H1 (cell line): ENCODE results near the gene SEMA3F. TPM values are rescaled to one million over a fixed set of nuclear protein-coding genes. Genes with fewer than 3 reads are reported as not detected.

ENCODE experiments used
- CBX8 ChIP-seq: fragments of 300-800, 300-1000 bp; sonication (generic); IDR thresholded peaks from 2 replicates; pipeline ENCODE4 v1.7.1; 2016; ENCODE audit warnings: low read depth, low read length, borderline replicate concordance
- CEBPB ChIP-seq: IDR thresholded peaks from 2 replicates; pipeline ENCODE4 v1.6.1; 2012; ENCODE audit warnings: low read depth, low read length
- E2F6 ChIP-seq: IDR thresholded peaks from 2 replicates; pipeline ENCODE4 v1.6.1; 2012; ENCODE audit warnings: inconsistent platforms
- JUND ChIP-seq: IDR thresholded peaks from 2 replicates; pipeline ENCODE4 v1.6.1; 2011; ENCODE audit warnings: mild to moderate bottlenecking, improper control_type of control experiment, low read length
- POLR2A ChIP-seq, 2 experiments: IDR thresholded peaks; 1 replicate in 1 of 2; 2 replicates in 1 of 2; pipeline ENCODE4 v1.6.1; 2011; ENCODE audit warnings: low read depth in 2 of 2, low read length in 2 of 2, mild to moderate bottlenecking in 2 of 2; ENCODE audit errors: control extremely low read depth in 1 of 2
- SIRT6 ChIP-seq: IDR thresholded peaks from one replicate; pipeline ENCODE4 v1.7.1; 2012; ENCODE audit warnings: low read length, inconsistent platforms
- SP2 ChIP-seq: IDR thresholded peaks from 2 replicates; pipeline ENCODE4 v1.6.1; 2012; ENCODE audit warnings: mild to moderate bottlenecking, low read length, inconsistent platforms
- TAF1 ChIP-seq: IDR thresholded peaks from 2 replicates; pipeline ENCODE4 v1.6.1; 2011; ENCODE audit warnings: mild to moderate bottlenecking, low read depth, low read length
- TEAD4 ChIP-seq: IDR thresholded peaks from 2 replicates; pipeline ENCODE4 v1.6.1; 2012; ENCODE audit warnings: low read depth, low read length, inconsistent platforms, mixed read lengths
- YY1 ChIP-seq: IDR thresholded peaks from 2 replicates; pipeline ENCODE4 v1.6.1; 2011; ENCODE audit warnings: low read depth, mild to moderate bottlenecking, low read length
- polyA plus RNA-seq, 7 experiments: library from polyadenylated mRNA; depleted of rRNA in 3 of 7; stranded (reverse) in 5 of 7; unstranded in 2 of 7; fragments of >200 nt in 5 of 7; fragments of 200-250 nt in 2 of 7; gene quantifications; 1 replicate in 5 of 7; 2 replicates in 1 of 7; 4 replicates in 1 of 7; pipeline versions ENCODE4 v1.2.1 to v1.2.3, GENCODE V29; 2011 to 2013; ENCODE audit warnings: missing spikeins in 2 of 7, mixed read lengths in 2 of 7
- total RNA-seq: library from RNA; stranded (reverse); fragmentation: NEBNext Ultra II Directional; extraction: Animal tissue kit (Norgen Biotek cat#: 25700); gene quantifications from 2 replicates; pipeline ENCODE4 v1.2.1, GENCODE V29; 2021
- TF ChIP-seq, protein P1 (sequence below): IDR thresholded peaks from 2 replicates; pipeline ENCODE4 v1.6.1; 2012; ENCODE audit warnings: inconsistent platforms

SEMA3F gene
- total and polyA plus RNA-seq, 2 of the 8 experiments (the other 6 are each of a cell fraction or from before 2014, with no cell fraction given) = 20.3 to 37.0 TPM

GRCh38 chr3:50195501-50196252 lies 40.6 kb downstream of the SEMA3F start (continued):
- TF ChIP-seq SP2 (no peak), YY1 (no peak), TEAD4 (no peak), TAF1 (no peak), SIRT6 (no peak), CBX8 (no peak), JUND (no peak), POLR2A (IDR thresholded peaks at IDR 0.05; ENCODE audit: control extremely low read depth in 1 of 2, low read depth in 2 of 2, low read length in 2 of 2) (no peak), E2F6 (peak; percentile 47; the same call in 1 of the 2 replicates), CEBPB (no peak)
- TF ChIP-seq, protein P1, sequence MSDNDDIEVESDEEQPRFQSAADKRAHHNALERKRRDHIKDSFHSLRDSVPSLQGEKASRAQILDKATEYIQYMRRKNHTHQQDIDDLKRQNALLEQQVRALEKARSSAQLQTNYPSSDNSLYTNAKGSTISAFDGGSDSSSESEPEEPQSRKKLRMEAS = peak; percentile 33; the same call in 1 of the 2 replicates
